Measurements from ENCODE around the gene SYT1.

The SYT1 gene

GRCh38 chr12:78891646-78892353 lies 27.2 kb downstream of the SYT1 start:
- in situ Hi-C loops (cut with MboI; ENCODE audit: low sequenced_read_pairs), result no loop called here

GRCh38 chr12:78898416-78898815 lies 33.8 kb downstream of the SYT1 start:
- in situ Hi-C loops (cut with MboI; ENCODE audit: low sequenced_read_pairs), result no loop called here

GRCh38 chr12:78914859-78915331 lies 50.3 kb downstream of the SYT1 start:
- in situ Hi-C loops (cut with MboI; ENCODE audit: low sequenced_read_pairs), result no loop called here

- in situ Hi-C loops (cut with MboI; ENCODE audit: low sequenced_read_pairs), result no loop called here
Observed at GRCh38 chr12:78916845-78917480, 52.4 kb downstream of the SYT1 start.

GRCh38 chr12:78917513-78917912 lies 52.9 kb downstream of the SYT1 start:
- in situ Hi-C loops (cut with MboI; ENCODE audit: low sequenced_read_pairs), result no loop called here

GRCh38 chr12:78918268-78918667 lies 53.7 kb downstream of the SYT1 start:
- in situ Hi-C loops (cut with MboI; ENCODE audit: low sequenced_read_pairs), result no loop called here

- in situ Hi-C loops (cut with MboI; ENCODE audit: low sequenced_read_pairs), result no loop called here
Observed at GRCh38 chr12:78928200-78929074, 63.9 kb downstream of the SYT1 start.

GRCh38 chr12:78929075-78929418 lies 64.5 kb downstream of the SYT1 start:
- in situ Hi-C loops (cut with MboI; ENCODE audit: low sequenced_read_pairs), result no loop called here

GRCh38 chr12:78931466-78931990 lies 67.0 kb downstream of the SYT1 start:
- in situ Hi-C loops (cut with MboI; ENCODE audit: low sequenced_read_pairs), result no loop called here

GRCh38 chr12:78933014-78933413 lies 68.4 kb downstream of the SYT1 start:
- in situ Hi-C loops (cut with MboI; ENCODE audit: low sequenced_read_pairs), result no loop called here

- in situ Hi-C loops (cut with MboI; ENCODE audit: low sequenced_read_pairs), result no loop called here
Observed at GRCh38 chr12:78938341-78939084, 73.9 kb downstream of the SYT1 start.

- in situ Hi-C loops (cut with MboI; ENCODE audit: low sequenced_read_pairs), result no loop called here
Observed at GRCh38 chr12:78949532-78949931, 85.0 kb downstream of the SYT1 start.

GRCh38 chr12:78951803-78952551 lies 87.4 kb downstream of the SYT1 start:
- in situ Hi-C loops (cut with MboI; ENCODE audit: low sequenced_read_pairs), result no loop called here

GRCh38 chr12:78952552-78952929 lies 88.0 kb downstream of the SYT1 start:
- in situ Hi-C loops (cut with MboI; ENCODE audit: low sequenced_read_pairs), result no loop called here

- in situ Hi-C loops (cut with MboI; ENCODE audit: low sequenced_read_pairs), result no loop called here
Observed at GRCh38 chr12:78958941-78959340, 94.4 kb downstream of the SYT1 start.

- in situ Hi-C loops (cut with MboI; ENCODE audit: low sequenced_read_pairs), result no loop called here
Observed at GRCh38 chr12:78959556-78959955, 95.0 kb downstream of the SYT1 start.

GRCh38 chr12:78961171-78961570 lies 96.6 kb downstream of the SYT1 start:
- in situ Hi-C loops (cut with MboI; ENCODE audit: low sequenced_read_pairs), result no loop called here

GRCh38 chr12:78963439-78964227 lies 99.1 kb downstream of the SYT1 start:
- in situ Hi-C loops (cut with MboI; ENCODE audit: low sequenced_read_pairs), result no loop called here

- in situ Hi-C loops (cut with MboI; ENCODE audit: low sequenced_read_pairs), result no loop called here
Observed at GRCh38 chr12:78964521-78964920, 99.9 kb downstream of the SYT1 start.
